Measurements from ENCODE around the gene CTTNBP2. TPM values are rescaled to one million over a fixed set of nuclear protein-coding genes. Genes with fewer than 3 reads are reported as not detected.
A peak's percentile ranks its signal among the peaks of the same experiment; 100 is the strongest.

Gene CTTNBP2
- total RNA-seq, 6 experiments from 2014 or later: not detected

GRCh38 chr7:117682681-117683385, 190.4 kb downstream of the CTTNBP2 start:
- no peak overlapping the region for H3K27ac Mint-ChIP-seq
- no peak for TF ChIP-seq CTCF (IDR thresholded peaks at IDR 0.05)
- H3K4me1 Mint-ChIP-seq (ENCODE audit: low read depth): no peaks in the 10 kb centered on the region
- H3K36me3 Mint-ChIP-seq (ENCODE audit: low read depth): no peaks in the 10 kb centered on the region
- peaks cover 4% of the 10 kb centered on the region; the same call in 1 of the 2 replicates for H3K9me3 Mint-ChIP-seq
- H3K27me3 Mint-ChIP-seq (ENCODE audit: insufficient read depth): no peaks in the 10 kb centered on the region
- H3K4me3 Mint-ChIP-seq: no peak overlapping the region
- no peak for DNase-seq

- H3K4me3 Mint-ChIP-seq: no peak overlapping the region
- no peaks in the 10 kb centered on the region for H3K4me1 Mint-ChIP-seq (ENCODE audit: low read depth)
- H3K27me3 Mint-ChIP-seq (ENCODE audit: insufficient read depth): no peaks in the 10 kb centered on the region
- H3K36me3 Mint-ChIP-seq (ENCODE audit: low read depth): no peaks in the 10 kb centered on the region
- H3K9me3 Mint-ChIP-seq: peaks cover 26% of the 10 kb centered on the region
- TF ChIP-seq CTCF (IDR thresholded peaks at IDR 0.05): no peak
- H3K27ac Mint-ChIP-seq: no peak overlapping the region
- no peak for DNase-seq
Observed at GRCh38 chr7:117679120-117679519, 194.1 kb downstream of the CTTNBP2 start.

- TF ChIP-seq CTCF (IDR thresholded peaks at IDR 0.05): no peak
- peaks cover 22% of the 10 kb centered on the region for H3K9me3 Mint-ChIP-seq
- no peaks in the 10 kb centered on the region for H3K27me3 Mint-ChIP-seq (ENCODE audit: insufficient read depth)
- DNase-seq: no peak
- no peak overlapping the region for H3K27ac Mint-ChIP-seq
- no peak overlapping the region for H3K4me3 Mint-ChIP-seq
- no peaks in the 10 kb centered on the region for H3K36me3 Mint-ChIP-seq (ENCODE audit: low read depth)
- H3K4me1 Mint-ChIP-seq (ENCODE audit: low read depth): no peaks in the 10 kb centered on the region
Observed at GRCh38 chr7:117675497-117676435, 197.5 kb downstream of the CTTNBP2 start.

- no peak for TF ChIP-seq CTCF (IDR thresholded peaks at IDR 0.05)
Observed at GRCh38 chr7:117674617-117675016, 198.6 kb downstream of the CTTNBP2 start.

GRCh38 chr7:117673839-117674238, 199.4 kb downstream of the CTTNBP2 start:
- H3K27me3 Mint-ChIP-seq (ENCODE audit: insufficient read depth): no peaks in the 10 kb centered on the region
- H3K4me1 Mint-ChIP-seq (ENCODE audit: low read depth): no peaks in the 10 kb centered on the region
- DNase-seq: peak; percentile 3
- H3K36me3 Mint-ChIP-seq (ENCODE audit: low read depth): no peaks in the 10 kb centered on the region
- no peak overlapping the region for H3K4me3 Mint-ChIP-seq
- TF ChIP-seq CTCF (IDR thresholded peaks at IDR 0.05): peak; percentile 35; the same call in 1 of the 2 replicates
- H3K9me3 Mint-ChIP-seq: peaks cover 32% of the 10 kb centered on the region
- H3K27ac Mint-ChIP-seq: no peak overlapping the region

More at GRCh38 chr7:117674617-117675016, 198.6 kb downstream of the CTTNBP2 start:
- Mint-ChIP-seq H3K27me3 (ENCODE audit: insufficient read depth) (no peaks in the 10 kb centered on the region), H3K9me3 (peaks cover 31% of the 10 kb centered on the region), H3K4me3 (no peak overlapping the region), H3K27ac (no peak overlapping the region), H3K4me1 (ENCODE audit: low read depth) (no peaks in the 10 kb centered on the region), H3K36me3 (ENCODE audit: low read depth) (no peaks in the 10 kb centered on the region)
- no peak for DNase-seq
